Fibroblast of pulmonary artery (primary cell): ENCODE results near the gene SLC35F3.

Experiments used
- DNase-seq: peaks from one replicate; pipeline ENCODE4 v3.0.0-alpha.2; 2010; ENCODE audit warnings: low read depth
- H3K4me3 ChIP-seq: replicated peaks from 2 replicates; pipeline ENCODE4 v1.5.1; 2011; ENCODE audit warnings: low read depth, mild to moderate bottlenecking, control low read depth, low read length, moderate library complexity
- TF ChIP-seq, protein P1 (sequence below): IDR thresholded peaks from 2 replicates; pipeline ENCODE4 v1.5.1; 2011; ENCODE audit warnings: mild to moderate bottlenecking, control low read depth, low read length, inconsistent platforms; ENCODE audit errors: missing control alignments

SLC35F3 gene

DNA sequence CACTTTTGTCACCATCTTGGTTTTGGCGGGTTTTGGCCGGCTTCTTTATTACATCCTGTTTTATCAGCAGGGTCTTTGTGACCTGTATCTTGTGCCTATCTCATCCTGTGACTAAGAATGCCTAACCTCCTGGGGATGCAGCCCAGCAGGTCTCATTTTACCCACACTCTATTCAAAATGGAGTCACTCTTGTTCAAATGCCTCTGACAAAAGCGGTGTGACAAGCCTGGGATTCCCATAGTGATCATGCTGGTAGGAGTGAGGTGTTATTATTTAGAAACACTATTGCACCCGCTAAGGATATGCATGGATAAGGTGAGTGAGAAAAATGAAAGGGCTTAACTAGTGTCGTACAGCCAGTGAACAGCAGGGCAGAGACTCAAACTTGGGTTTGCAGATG is 357.1 kb downstream of the SLC35F3 start:
- H3K4me3 ChIP-seq = no peak overlapping the region
- TF ChIP-seq, protein P1, sequence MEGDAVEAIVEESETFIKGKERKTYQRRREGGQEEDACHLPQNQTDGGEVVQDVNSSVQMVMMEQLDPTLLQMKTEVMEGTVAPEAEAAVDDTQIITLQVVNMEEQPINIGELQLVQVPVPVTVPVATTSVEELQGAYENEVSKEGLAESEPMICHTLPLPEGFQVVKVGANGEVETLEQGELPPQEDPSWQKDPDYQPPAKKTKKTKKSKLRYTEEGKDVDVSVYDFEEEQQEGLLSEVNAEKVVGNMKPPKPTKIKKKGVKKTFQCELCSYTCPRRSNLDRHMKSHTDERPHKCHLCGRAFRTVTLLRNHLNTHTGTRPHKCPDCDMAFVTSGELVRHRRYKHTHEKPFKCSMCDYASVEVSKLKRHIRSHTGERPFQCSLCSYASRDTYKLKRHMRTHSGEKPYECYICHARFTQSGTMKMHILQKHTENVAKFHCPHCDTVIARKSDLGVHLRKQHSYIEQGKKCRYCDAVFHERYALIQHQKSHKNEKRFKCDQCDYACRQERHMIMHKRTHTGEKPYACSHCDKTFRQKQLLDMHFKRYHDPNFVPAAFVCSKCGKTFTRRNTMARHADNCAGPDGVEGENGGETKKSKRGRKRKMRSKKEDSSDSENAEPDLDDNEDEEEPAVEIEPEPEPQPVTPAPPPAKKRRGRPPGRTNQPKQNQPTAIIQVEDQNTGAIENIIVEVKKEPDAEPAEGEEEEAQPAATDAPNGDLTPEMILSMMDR = no peak
- DNase-seq = no peak

DNA sequence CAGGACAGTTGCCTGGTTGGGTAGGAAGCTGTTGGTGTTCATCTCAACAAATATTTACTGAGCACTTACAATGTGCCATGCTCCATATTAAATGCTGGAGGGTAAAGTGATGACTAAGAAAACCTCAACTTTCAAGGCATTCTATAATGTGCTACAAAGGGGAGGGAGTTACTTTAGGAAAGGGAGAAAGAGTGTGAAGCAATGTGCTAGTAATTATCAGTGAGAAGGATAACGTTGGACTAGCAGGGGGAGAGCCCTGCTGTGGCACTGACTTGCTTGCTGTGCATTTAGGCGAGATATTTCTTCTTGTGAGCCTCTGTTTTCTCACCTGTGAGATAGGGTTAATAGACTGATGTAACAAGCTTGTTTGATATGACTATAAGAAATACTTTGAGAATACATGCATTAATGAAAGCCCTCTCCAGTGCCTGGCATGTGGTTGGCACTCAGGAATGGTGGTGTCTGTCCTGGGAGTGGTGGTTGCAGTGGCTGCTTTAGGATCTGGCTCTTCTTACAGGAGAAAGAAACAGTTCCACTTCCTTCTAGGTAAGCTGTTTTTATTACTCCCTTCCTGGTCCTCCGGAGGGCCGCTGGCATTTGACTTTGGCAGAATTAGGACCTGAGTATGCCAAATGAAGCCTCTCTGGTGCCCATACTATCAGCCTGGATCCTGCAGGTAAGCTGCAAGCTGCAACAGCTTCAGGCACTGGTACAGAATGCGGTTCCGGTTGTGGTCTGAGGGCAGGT is 357.7 kb downstream of the SLC35F3 start:
- TF ChIP-seq, protein P1 = no peak
- DNase-seq = no peak
- no peak overlapping the region for H3K4me3 ChIP-seq

DNA sequence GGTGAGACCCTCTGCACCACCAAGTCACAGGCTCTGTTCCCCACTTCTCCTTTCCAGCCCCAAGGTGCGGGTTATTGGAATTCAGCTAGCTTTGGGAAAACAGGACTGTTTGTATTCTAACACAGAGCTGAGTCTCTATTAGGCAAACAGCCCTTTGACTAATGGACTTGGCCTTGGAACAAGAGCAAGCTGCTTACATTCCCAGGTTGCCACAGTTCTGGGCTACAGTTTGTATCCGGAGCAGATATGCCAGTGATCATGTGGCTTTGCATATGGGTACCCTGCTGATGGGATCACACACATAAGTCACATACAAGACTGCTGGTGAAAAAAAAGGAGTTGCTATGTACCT is 358.3 kb downstream of the SLC35F3 start:
- TF ChIP-seq, protein P1 = no peak
- DNase-seq = no peak
- no peak overlapping the region for H3K4me3 ChIP-seq

DNA sequence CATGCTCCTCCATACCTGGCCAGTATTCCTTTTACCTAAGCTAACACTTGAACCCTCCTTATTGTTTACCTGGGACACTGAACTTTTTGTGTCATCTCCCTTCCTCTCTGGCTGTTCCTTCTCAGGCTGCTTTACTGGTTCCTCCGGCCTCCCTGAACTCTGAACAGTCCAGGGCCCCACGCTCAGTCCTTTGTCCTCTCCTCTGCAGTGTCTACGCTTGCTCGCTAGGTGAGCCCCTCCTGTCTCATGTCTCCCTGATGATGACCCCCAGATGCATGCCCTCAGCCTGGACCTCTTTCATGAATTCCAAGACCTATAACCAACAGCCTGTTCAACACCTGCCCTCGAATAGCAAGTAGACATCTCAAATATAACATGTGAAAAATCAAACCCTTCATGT is 360.4 kb downstream of the SLC35F3 start:
- TF ChIP-seq, protein P1 = no peak
- DNase-seq = no peak
- no peak overlapping the region for H3K4me3 ChIP-seq

DNA sequence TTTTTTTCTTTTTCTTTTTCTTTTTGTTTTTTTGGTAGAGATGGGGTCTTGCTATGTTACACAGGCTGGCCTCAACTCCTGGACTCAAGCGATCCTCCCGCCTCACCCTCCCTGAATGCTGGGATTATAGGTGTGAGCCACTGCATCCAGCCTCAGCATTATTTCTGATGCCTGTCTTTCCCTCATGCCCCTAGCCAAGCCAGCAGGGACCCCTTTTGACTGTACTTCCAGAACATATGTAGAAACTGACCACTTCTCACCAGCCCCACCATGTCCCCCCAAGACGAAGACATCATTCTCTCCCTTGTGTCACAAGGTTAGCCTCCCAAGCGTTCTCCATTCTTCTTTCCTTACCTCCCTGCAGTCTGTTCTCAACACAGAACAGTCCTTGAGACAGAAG is 360.8 kb downstream of the SLC35F3 start:
- TF ChIP-seq, protein P1 = no peak
- no peak overlapping the region for H3K4me3 ChIP-seq
- DNase-seq = no peak

DNA sequence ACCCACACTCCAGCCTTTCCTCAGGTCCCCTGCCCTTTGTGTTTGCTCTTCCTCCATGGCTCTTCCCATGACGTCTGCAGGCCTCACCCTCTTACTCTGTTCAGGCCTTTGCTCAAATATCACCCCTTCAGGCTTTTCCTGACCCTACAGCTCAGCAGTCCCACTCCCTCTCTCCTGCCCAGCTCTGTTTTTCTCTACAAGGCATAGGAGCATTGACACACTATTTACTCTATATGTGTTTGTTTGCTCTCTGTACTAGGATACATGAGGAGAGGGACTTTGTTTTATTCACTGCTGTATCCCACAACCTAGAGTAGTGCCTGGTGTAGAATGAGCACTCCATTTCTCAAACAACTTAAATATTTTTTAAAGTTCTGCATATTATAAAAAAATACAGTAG is 361.4 kb downstream of the SLC35F3 start:
- DNase-seq = no peak
- TF ChIP-seq, protein P1 = no peak
- H3K4me3 ChIP-seq = no peak overlapping the region

DNA sequence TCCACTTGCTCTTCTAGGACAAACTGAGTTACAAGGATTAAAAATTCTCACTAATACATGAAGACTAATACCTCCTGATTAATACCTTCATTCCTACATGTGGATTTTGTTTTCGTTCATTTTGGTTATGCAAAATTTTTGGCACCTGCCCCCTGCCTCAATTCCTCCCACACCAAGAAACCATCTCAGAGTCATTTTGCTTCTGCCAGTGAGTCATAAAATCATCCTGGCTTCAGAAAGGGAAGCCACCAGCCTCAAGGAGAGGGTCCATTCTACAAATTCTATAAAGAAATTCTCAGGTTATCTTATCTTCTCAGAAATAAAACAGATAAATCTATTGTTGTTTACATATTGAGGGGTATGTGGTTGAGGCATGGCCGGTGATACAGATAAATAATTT is 365.6 kb downstream of the SLC35F3 start:
- no peak overlapping the region for H3K4me3 ChIP-seq
- TF ChIP-seq, protein P1 = no peak
- no peak for DNase-seq
